Trophoblast cell (in vitro differentiated cells and primary cell): ENCODE data around the gene ZNF365.

Experiments
- DNase-seq, 2 donors: peaks; one replicate each; pipeline ENCODE4 v3.0.0-alpha.2; 2016
- H2AFZ ChIP-seq: 2 replicates; pipeline ENCODE4 v1.6.1; 2013; ENCODE audit warnings: low read length, moderate library complexity, mild to moderate bottlenecking; ENCODE audit not compliant: insufficient read depth, poor library complexity
- H2AK5ac ChIP-seq: 2 replicates; pipeline ENCODE4 v1.6.1; 2013; ENCODE audit warnings: mild to moderate bottlenecking, low read length
- H2BK120ac ChIP-seq: 2 replicates; pipeline ENCODE4 v1.6.1; 2013; ENCODE audit warnings: low read length, mild to moderate bottlenecking, moderate library complexity; ENCODE audit not compliant: insufficient read depth, poor library complexity
- H2BK12ac ChIP-seq: 2 replicates; pipeline ENCODE4 v1.6.1; 2013; ENCODE audit warnings: mild to moderate bottlenecking, low read length, moderate library complexity
- H2BK5ac ChIP-seq: 2 replicates; pipeline ENCODE4 v1.6.1; 2013; ENCODE audit warnings: low read length, low read depth, moderate library complexity, mild to moderate bottlenecking; ENCODE audit not compliant: poor library complexity
- H3K14ac ChIP-seq: 2 replicates; pipeline ENCODE4 v1.6.1; 2013; ENCODE audit warnings: mild to moderate bottlenecking, low read length
- H3K18ac ChIP-seq: 2 replicates; pipeline ENCODE4 v1.6.1; 2013; ENCODE audit warnings: mild to moderate bottlenecking, low read length
- H3K23ac ChIP-seq: 2 replicates; pipeline ENCODE4 v1.6.1; 2013; ENCODE audit warnings: low read length
- H3K27ac ChIP-seq: 2 replicates; pipeline ENCODE4 v1.5.1; 2013; ENCODE audit warnings: low read depth, mild to moderate bottlenecking, inconsistent platforms, low read length, moderate library complexity
- H3K27me3 ChIP-seq: 2 replicates; pipeline ENCODE4 v1.6.1; 2013; ENCODE audit warnings: inconsistent platforms, mild to moderate bottlenecking, low read length, moderate library complexity; ENCODE audit not compliant: insufficient read depth
- H3K36me3 ChIP-seq, 2 experiments: 1 replicate in 1 of 2; 2 replicates in 1 of 2; pipeline ENCODE4 v1.6.1; 2013; ENCODE audit warnings: low read length in 2 of 2, mild to moderate bottlenecking in 2 of 2, moderate library complexity in 1 of 2; ENCODE audit not compliant: insufficient read depth in 2 of 2, control insufficient read depth in 1 of 2
- H3K4ac ChIP-seq: 2 replicates; pipeline ENCODE4 v1.6.1; 2013; ENCODE audit warnings: low read depth, mild to moderate bottlenecking, low read length, moderate library complexity
- H3K4me1 ChIP-seq, 2 experiments: 1 replicate in 1 of 2; 2 replicates in 1 of 2; pipeline ENCODE4 v1.6.1; 2013; ENCODE audit warnings: low read length in 2 of 2, mild to moderate bottlenecking in 2 of 2, moderate library complexity in 1 of 2; ENCODE audit not compliant: insufficient read depth in 2 of 2, control insufficient read depth in 1 of 2
- H3K4me2 ChIP-seq: 2 replicates; pipeline ENCODE4 v1.6.1; 2013; ENCODE audit warnings: inconsistent platforms, mild to moderate bottlenecking, low read length, moderate library complexity
- H3K4me3 ChIP-seq: 2 replicates; pipeline ENCODE4 v1.5.1; 2013; ENCODE audit warnings: mild to moderate bottlenecking, low read depth, low read length, inconsistent platforms
- H3K79me1 ChIP-seq: one replicate; pipeline ENCODE4 v1.6.1; 2013; ENCODE audit warnings: low read length
- H3K79me2 ChIP-seq: 2 replicates; pipeline ENCODE4 v1.6.1; 2013; ENCODE audit warnings: low read length, mild to moderate bottlenecking; ENCODE audit not compliant: control insufficient read depth, insufficient read depth, poor library complexity
- H3K9ac ChIP-seq: 2 replicates; pipeline ENCODE4 v1.6.1; 2013; ENCODE audit warnings: mild to moderate bottlenecking, low read length
- H3K9me3 ChIP-seq: 2 replicates; pipeline ENCODE4 v1.6.1; 2013; ENCODE audit warnings: low read depth, mild to moderate bottlenecking, control low read depth, inconsistent platforms, low read length; ENCODE audit not compliant: insufficient read depth
- H4K12ac ChIP-seq: 2 replicates; pipeline ENCODE4 v1.6.1; 2013; ENCODE audit warnings: low read depth, mild to moderate bottlenecking, low read length, moderate library complexity
- H4K8ac ChIP-seq: 2 replicates; pipeline ENCODE4 v1.6.1; 2013; ENCODE audit warnings: low read depth, mild to moderate bottlenecking, low read length, moderate library complexity
- H4K91ac ChIP-seq: one replicate; pipeline ENCODE4 v1.6.1; 2013; ENCODE audit warnings: low read depth, mild to moderate bottlenecking, low read length, moderate library complexity
- WGBS: extraction: QIAGEN DNeasy Blood & Tissue Kit; methylation state at CpG from one replicate; pipeline ENCODE4 v1.1.7; 2013; ENCODE audit warnings: missing lambda C conversion rate; ENCODE audit not compliant: insufficient read length, insufficient coverage; ENCODE audit errors: extremely low coverage; 5-methylcytosine and 5-hydroxymethylcytosine counted together

The ZNF365 gene

DNA sequence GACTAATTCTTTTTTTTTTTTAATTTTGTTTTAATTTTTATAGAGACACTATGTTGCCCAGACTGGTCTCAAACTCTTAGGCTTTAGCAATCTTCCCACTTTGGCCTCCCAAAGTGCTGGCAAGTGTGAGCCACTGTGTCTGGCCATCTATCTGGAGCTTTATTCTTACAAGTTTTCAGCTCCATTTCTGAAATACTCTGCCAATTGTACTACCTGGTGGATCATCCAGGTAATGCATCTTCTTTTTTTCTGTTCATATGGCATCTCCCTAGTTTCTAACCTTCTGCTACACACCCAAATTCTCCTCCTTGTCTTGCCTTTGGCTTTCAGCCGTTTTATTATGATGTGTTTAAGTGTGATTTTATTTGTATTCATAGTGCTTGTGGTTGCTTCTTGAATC, 40.2 kb downstream of the ZNF365 start:
- Histone ChIP-seq H3K4me2 (no peak overlapping the region), H3K9me3 (no peaks in the 10 kb centered on the region), H3K4me3 (no peak overlapping the region), H4K91ac (no peak overlapping the region), H3K27ac (no peak overlapping the region), H3K79me2 (no peaks in the 10 kb centered on the region), H3K18ac (no peak overlapping the region), H4K8ac (no peak overlapping the region), H3K9ac (no peak overlapping the region), H3K4me1 (no peaks in the 10 kb centered on the region), H3K4ac (no peak overlapping the region), H3K14ac (no peak overlapping the region), H2AFZ (no peak overlapping the region), H3K36me3 (no peaks in the 10 kb centered on the region), H3K27me3 (no peaks in the 10 kb centered on the region), H2AK5ac (no peak overlapping the region), H3K23ac (no peak overlapping the region), H2BK120ac (no peak overlapping the region), H3K79me1 (no peaks in the 10 kb centered on the region), H2BK12ac (no peak overlapping the region), H4K12ac (no peak overlapping the region), H2BK5ac (no peak overlapping the region)
- no CpG with 5 or more reads among the region's 1 CpG for WGBS
- DNase-seq, result no peak

DNA sequence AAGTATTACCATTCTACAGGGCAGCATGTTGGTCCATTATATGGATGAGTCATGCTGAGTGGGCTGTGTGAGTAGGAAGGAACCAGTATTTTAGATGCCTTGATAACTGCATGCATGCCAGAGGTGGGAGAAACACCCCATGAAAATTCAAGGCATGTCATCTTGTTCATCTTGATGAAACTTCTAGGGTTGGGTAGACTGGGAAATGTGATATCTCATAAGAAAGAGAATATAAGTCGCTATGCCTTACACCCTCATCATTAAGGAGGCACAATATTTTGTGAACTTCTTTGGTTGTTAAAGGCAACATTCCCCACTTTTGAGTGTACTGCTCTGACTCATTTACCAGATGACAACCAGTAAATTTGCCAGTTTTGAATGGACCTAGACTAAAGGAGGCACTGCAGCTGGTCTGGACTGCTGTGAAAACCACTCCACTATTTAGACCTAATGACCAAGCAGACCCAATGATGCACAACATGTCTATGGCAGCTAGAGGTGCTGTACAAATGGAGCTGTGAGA, 48.0 kb downstream of the ZNF365 start:
- H4K8ac ChIP-seq, result no peak overlapping the region
- no peak overlapping the region for H2BK5ac ChIP-seq
- H3K79me2 ChIP-seq, result no peaks in the 10 kb centered on the region
- H3K36me3 ChIP-seq, result no peaks in the 10 kb centered on the region
- H2BK120ac ChIP-seq, result no peak overlapping the region
- peak; percentile 65 to 89 for DNase-seq
- WGBS, result no CpG with 5 or more reads among the region's 1 CpG
- no peak overlapping the region for H3K9ac ChIP-seq
- no peak overlapping the region for H3K23ac ChIP-seq
- no peak overlapping the region for H3K27ac ChIP-seq
- H4K91ac ChIP-seq, result no peak overlapping the region
- H2AK5ac ChIP-seq, result no peak overlapping the region
- H2AFZ ChIP-seq, result no peak overlapping the region
- no peaks in the 10 kb centered on the region for H3K4me1 ChIP-seq
- H3K4ac ChIP-seq, result no peak overlapping the region
- no peak overlapping the region for H3K4me3 ChIP-seq
- no peaks in the 10 kb centered on the region for H3K9me3 ChIP-seq
- H3K79me1 ChIP-seq, result no peaks in the 10 kb centered on the region
- H3K18ac ChIP-seq, result no peak overlapping the region
- no peak overlapping the region for H3K14ac ChIP-seq
- no peak overlapping the region for H4K12ac ChIP-seq
- no peak overlapping the region for H2BK12ac ChIP-seq
- no peak overlapping the region for H3K4me2 ChIP-seq
- no peaks in the 10 kb centered on the region for H3K27me3 ChIP-seq

DNA sequence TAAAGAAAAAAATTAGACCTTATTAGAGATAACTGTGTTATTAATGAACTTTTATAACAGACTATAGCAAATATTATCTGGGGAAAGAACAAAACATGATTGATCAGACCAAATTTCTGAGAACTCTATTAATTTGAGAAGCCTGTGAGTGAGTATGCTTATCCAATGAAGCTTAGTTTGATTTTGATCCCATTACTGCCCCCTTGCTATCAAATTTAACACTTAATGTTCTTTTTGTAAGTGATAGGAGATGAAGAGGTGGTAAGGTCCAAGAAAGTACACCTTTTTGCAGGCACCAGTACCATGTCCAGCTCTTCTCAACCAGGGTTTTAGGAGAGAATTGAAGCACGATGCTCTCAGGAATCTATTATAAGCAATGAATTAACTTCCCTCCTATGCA, 49.9 kb downstream of the ZNF365 start:
- H2AFZ ChIP-seq, result no peak overlapping the region
- no peak for DNase-seq
- WGBS, result no CpG with 5 or more reads among the region's 1 CpG
- H3K27ac ChIP-seq, result no peak overlapping the region
- H2BK120ac ChIP-seq, result no peak overlapping the region
- no peak overlapping the region for H2AK5ac ChIP-seq
- H3K79me1 ChIP-seq, result no peaks in the 10 kb centered on the region
- no peak overlapping the region for H3K23ac ChIP-seq
- H3K9me3 ChIP-seq, result no peaks in the 10 kb centered on the region
- no peak overlapping the region for H3K4me3 ChIP-seq
- no peak overlapping the region for H4K12ac ChIP-seq
- H3K4ac ChIP-seq, result no peak overlapping the region
- no peak overlapping the region for H4K91ac ChIP-seq
- H3K18ac ChIP-seq, result no peak overlapping the region
- H3K36me3 ChIP-seq, result no peaks in the 10 kb centered on the region
- no peak overlapping the region for H4K8ac ChIP-seq
- H3K27me3 ChIP-seq, result no peaks in the 10 kb centered on the region
- H3K14ac ChIP-seq, result no peak overlapping the region
- H3K79me2 ChIP-seq, result no peaks in the 10 kb centered on the region
- no peaks in the 10 kb centered on the region for H3K4me1 ChIP-seq
- H2BK12ac ChIP-seq, result no peak overlapping the region
- H2BK5ac ChIP-seq, result no peak overlapping the region
- no peak overlapping the region for H3K9ac ChIP-seq
- no peak overlapping the region for H3K4me2 ChIP-seq

DNA sequence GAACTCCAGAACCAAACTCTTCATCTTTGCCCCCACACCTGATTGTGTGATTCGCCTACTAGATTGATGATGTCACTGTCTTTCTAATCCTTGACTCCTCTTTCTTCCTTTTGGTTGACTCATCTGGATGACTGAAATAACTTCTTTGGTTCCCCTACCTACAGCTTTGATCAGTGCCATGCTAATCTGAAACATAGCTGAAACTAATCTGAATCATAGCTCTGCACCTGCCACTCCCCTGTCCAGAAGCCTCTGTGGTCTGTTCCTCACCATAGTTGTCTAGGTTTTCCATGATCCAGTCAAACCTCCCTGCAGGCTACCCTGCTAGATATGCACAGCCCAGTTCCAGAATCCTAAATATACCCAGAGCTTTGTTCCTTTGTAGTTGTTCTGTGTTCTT, 51.9 kb downstream of the ZNF365 start:
- no peak overlapping the region for H2AK5ac ChIP-seq
- no peak overlapping the region for H2BK5ac ChIP-seq
- no peak overlapping the region for H3K4ac ChIP-seq
- H2AFZ ChIP-seq, result no peak overlapping the region
- H3K9ac ChIP-seq, result no peak overlapping the region
- H3K23ac ChIP-seq, result no peak overlapping the region
- H3K14ac ChIP-seq, result no peak overlapping the region
- no peak overlapping the region for H3K18ac ChIP-seq
- no peak overlapping the region for H3K27ac ChIP-seq
- H2BK120ac ChIP-seq, result no peak overlapping the region
- peak in 1 of 2 donors; percentile 40 for DNase-seq
- no peaks in the 10 kb centered on the region for H3K4me1 ChIP-seq
- H4K91ac ChIP-seq, result no peak overlapping the region
- no peaks in the 10 kb centered on the region for H3K27me3 ChIP-seq
- no CpG with 5 or more reads among the region's 1 CpG for WGBS
- H3K79me2 ChIP-seq, result no peaks in the 10 kb centered on the region
- H4K8ac ChIP-seq, result no peak overlapping the region
- H4K12ac ChIP-seq, result no peak overlapping the region
- H3K4me3 ChIP-seq, result no peak overlapping the region
- H3K79me1 ChIP-seq, result no peaks in the 10 kb centered on the region
- H3K4me2 ChIP-seq, result no peak overlapping the region
- no peaks in the 10 kb centered on the region for H3K36me3 ChIP-seq
- H3K9me3 ChIP-seq, result no peaks in the 10 kb centered on the region
- H2BK12ac ChIP-seq, result no peak overlapping the region
